Astrocyte of the cerebellum (primary cell): ENCODE results near the gene PROS1.
"Not testable (repeated sequence)": the region's sequence is repeated elsewhere in the genome, so short reads cannot be mapped to it uniquely, and the experiment has no call there.

Experiments used
- DNase-seq: peaks from one replicate; pipeline ENCODE4 v3.0.0-alpha.2; 2011; ENCODE audit warnings: low read depth
- H3K4me3 ChIP-seq: 2 replicates; pipeline ENCODE4 v1.5.1; 2011; ENCODE audit warnings: mild to moderate bottlenecking, low read depth, low read length, moderate library complexity
- in situ Hi-C: cut with HindIII; loops from 2 replicates; pipeline ENCODE4 v1.10.0; 2017; ENCODE audit warnings: low sequenced_read_pairs
- TF ChIP-seq, protein P1 (sequence below): IDR thresholded peaks from 2 replicates; pipeline ENCODE4 v1.5.1; 2012; ENCODE audit warnings: low read length, low read depth, moderate library complexity, mild to moderate bottlenecking; ENCODE audit errors: missing control alignments

PROS1 gene

DNA sequence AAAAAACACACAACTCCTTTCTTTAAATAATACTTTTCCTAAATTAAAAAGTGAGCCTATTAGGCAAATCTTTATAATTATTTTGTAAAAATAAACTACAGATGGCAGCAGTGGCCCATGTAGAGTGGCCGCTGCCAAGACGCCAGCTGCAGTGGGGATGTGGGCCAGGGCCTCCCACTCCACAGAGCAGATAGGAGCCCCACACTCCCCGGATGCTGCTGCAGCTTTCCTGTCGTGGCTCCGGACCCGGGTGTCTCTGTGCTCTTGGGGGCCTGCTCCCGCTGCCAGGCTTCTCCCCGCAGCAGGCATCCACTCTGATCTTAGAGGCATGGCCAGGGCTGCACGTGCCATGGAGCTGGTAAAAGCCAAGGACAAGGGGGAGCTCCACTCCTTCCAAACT, 67.5 kb downstream of the PROS1 start:
- in situ Hi-C loops, result no loop called here
- TF ChIP-seq, protein P1, sequence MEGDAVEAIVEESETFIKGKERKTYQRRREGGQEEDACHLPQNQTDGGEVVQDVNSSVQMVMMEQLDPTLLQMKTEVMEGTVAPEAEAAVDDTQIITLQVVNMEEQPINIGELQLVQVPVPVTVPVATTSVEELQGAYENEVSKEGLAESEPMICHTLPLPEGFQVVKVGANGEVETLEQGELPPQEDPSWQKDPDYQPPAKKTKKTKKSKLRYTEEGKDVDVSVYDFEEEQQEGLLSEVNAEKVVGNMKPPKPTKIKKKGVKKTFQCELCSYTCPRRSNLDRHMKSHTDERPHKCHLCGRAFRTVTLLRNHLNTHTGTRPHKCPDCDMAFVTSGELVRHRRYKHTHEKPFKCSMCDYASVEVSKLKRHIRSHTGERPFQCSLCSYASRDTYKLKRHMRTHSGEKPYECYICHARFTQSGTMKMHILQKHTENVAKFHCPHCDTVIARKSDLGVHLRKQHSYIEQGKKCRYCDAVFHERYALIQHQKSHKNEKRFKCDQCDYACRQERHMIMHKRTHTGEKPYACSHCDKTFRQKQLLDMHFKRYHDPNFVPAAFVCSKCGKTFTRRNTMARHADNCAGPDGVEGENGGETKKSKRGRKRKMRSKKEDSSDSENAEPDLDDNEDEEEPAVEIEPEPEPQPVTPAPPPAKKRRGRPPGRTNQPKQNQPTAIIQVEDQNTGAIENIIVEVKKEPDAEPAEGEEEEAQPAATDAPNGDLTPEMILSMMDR, result no peak
- H3K4me3 ChIP-seq, result no peak overlapping the region
- DNase-seq, result no peak

DNA sequence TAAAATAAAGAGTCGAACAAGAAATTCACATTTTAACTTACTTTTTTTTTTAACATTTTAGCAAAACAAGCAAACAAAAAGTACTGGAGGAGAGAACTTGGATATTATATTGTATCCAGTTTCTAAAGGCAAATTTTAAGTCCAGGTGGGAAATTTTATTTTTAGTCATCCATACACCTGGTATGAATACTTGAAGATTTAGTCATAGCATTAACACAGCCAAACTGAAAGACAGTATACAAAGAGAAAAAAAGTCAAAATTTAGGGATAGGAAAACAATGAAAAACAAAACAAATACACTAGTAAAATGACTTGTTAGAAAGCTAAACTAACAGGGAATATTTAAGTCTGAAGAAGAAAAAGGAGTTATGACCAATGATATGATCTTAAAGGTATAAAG, 69.1 kb downstream of the PROS1 start:
- no peak for DNase-seq
- in situ Hi-C loops, result no loop called here
- no peak overlapping the region for H3K4me3 ChIP-seq
- TF ChIP-seq, protein P1, result no peak

GRCh38 chr3:93878250-93879017, 95.3 kb downstream of the PROS1 start:
- DNase-seq, in situ Hi-C loops, H3K4me3 ChIP-seq: not testable (repeated sequence)

DNA sequence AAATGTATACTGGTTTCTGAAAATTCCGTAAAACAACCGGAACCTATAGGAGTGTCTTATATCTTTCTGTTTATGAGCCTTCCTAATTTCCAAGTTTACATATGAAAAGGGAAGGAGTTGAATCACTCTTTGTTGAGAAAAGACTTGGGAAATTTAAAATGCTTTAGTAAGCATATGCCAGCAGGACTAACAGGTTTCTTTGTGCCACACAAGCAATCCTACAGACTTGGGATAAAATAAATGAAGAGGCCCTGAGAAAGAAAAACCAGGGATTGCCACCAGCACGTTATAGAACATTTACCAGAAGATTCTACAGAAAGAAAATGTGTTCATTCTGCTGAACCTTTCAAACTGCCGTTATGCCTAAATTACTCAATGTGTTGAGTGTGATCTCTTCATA, 96.3 kb downstream of the PROS1 start:
- DNase-seq, H3K4me3 ChIP-seq, in situ Hi-C loops: not testable (repeated sequence)

- in situ Hi-C loops, DNase-seq, H3K4me3 ChIP-seq: not testable (repeated sequence)
These were observed 100.3 kb downstream of the PROS1 start for GRCh38 chr3:93873412-93873811.

DNA sequence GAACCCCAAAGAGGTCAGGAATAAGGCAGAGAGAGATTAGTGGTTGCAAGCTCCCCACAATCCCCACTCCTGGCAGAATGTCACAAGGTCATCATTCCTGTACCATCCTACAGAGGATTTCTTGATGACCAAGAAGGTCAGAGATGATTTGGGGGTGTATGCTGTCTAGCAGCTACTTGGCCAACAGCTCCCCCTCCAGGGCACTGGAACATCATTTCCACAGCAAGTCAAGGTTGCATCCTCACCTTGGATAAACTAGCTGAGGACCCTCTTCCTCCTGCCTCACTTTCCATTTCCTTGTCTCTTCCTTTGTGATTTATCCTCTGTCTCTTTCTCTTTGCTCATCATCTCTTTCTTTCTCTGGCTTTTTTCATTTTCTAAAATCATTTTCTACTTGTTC, 106.3 kb downstream of the PROS1 start:
- no peak overlapping the region for H3K4me3 ChIP-seq
- DNase-seq, result no peak
- in situ Hi-C loops, result no loop called here
- TF ChIP-seq, protein P1, result no peak

GRCh38 chr3:93861017-93861416, 112.7 kb downstream of the PROS1 start:
- no peak overlapping the region for H3K4me3 ChIP-seq
- TF ChIP-seq, protein P1, result no peak
- in situ Hi-C loops, result no loop called here
- no peak for DNase-seq

GRCh38 chr3:93855401-93855800, 118.3 kb downstream of the PROS1 start:
- TF ChIP-seq, protein P1, result no peak
- DNase-seq, result no peak
- in situ Hi-C loops, result no loop called here
- no peak overlapping the region for H3K4me3 ChIP-seq

- H3K4me3 ChIP-seq, DNase-seq, in situ Hi-C loops: not testable (repeated sequence)
These were observed 121.5 kb downstream of the PROS1 start for GRCh38 chr3:93852228-93852627.
